Nephron (organoid): ENCODE results near the gene AXIN1.
"Not testable (repeated sequence)": the region's sequence is repeated elsewhere in the genome, so short reads cannot be mapped to it uniquely, and the experiment has no call there.

ENCODE experiments used
- H3K27ac Mint-ChIP-seq, 3 experiments: 2 replicates each; pipeline ENCODE4 v1.8.0; 2020; ENCODE audit warnings: mixed read lengths in 3 of 3, mild to moderate bottlenecking in 2 of 3, moderate library complexity in 1 of 3
- H3K27me3 Mint-ChIP-seq: 2 replicates; pipeline ENCODE4 v1.8.0; 2021; ENCODE audit warnings: low read depth, mild to moderate bottlenecking, moderate library complexity, mixed read lengths
- H3K36me3 Mint-ChIP-seq: 2 replicates; pipeline ENCODE4 v1.8.0; 2020; ENCODE audit warnings: low read depth, mixed read lengths
- H3K4me1 Mint-ChIP-seq: 2 replicates; pipeline ENCODE4 v1.8.0; 2020; ENCODE audit warnings: mixed read lengths
- H3K4me3 Mint-ChIP-seq, 3 experiments: 2 replicates each; pipeline ENCODE4 v1.8.0; 2020; ENCODE audit warnings: mild to moderate bottlenecking in 3 of 3, mixed read lengths in 3 of 3, moderate library complexity in 2 of 3
- H3K9me3 Mint-ChIP-seq: 2 replicates; pipeline ENCODE4 v1.8.0; 2020; ENCODE audit warnings: mixed read lengths
- TF ChIP-seq, protein P1 (sequence below), 3 experiments: fragments of 200-600 bp; sonication (generic); IDR thresholded peaks; one replicate each; pipeline ENCODE4 v1.5.0; 2021; ENCODE audit warnings: antibody characterized with exemption in 3 of 3; ENCODE audit not compliant: unreplicated experiment in 3 of 3

AXIN1 gene

DNA sequence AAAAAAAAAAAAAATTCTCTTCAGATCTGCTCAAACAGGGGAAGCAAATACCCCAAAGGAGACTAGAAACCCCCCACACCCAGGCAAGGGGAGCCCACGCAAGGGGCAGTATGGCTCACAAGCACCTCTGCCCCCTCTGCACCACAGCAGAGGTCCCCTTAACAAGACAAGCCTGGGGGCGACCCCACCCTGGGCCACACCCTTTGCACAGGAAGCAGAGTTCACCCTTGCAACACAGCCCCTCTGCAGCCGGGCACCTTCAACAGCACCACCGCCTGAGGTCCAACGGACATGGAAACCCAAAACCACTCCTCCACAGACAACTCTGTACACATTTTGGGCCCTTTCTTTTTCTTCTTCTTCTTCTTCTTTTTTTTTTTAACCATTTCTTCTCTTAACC lies 12.8 kb downstream of the AXIN1 start:
- H3K9me3 Mint-ChIP-seq, result no peaks in the 10 kb centered on the region
- H3K36me3 Mint-ChIP-seq, result peaks cover 29% of the 10 kb centered on the region
- TF ChIP-seq, protein P1, sequence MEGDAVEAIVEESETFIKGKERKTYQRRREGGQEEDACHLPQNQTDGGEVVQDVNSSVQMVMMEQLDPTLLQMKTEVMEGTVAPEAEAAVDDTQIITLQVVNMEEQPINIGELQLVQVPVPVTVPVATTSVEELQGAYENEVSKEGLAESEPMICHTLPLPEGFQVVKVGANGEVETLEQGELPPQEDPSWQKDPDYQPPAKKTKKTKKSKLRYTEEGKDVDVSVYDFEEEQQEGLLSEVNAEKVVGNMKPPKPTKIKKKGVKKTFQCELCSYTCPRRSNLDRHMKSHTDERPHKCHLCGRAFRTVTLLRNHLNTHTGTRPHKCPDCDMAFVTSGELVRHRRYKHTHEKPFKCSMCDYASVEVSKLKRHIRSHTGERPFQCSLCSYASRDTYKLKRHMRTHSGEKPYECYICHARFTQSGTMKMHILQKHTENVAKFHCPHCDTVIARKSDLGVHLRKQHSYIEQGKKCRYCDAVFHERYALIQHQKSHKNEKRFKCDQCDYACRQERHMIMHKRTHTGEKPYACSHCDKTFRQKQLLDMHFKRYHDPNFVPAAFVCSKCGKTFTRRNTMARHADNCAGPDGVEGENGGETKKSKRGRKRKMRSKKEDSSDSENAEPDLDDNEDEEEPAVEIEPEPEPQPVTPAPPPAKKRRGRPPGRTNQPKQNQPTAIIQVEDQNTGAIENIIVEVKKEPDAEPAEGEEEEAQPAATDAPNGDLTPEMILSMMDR (IDR thresholded peaks at IDR 0.05; ENCODE audit: unreplicated experiment in 3 of 3), result no peak
- no peak overlapping the region for H3K27ac Mint-ChIP-seq
- H3K27me3 Mint-ChIP-seq, result peaks cover 3% of the 10 kb centered on the region
- no peak overlapping the region for H3K4me3 Mint-ChIP-seq
- no peaks in the 10 kb centered on the region for H3K4me1 Mint-ChIP-seq

GRCh38 chr16:337975-338575 lies 14.4 kb downstream of the AXIN1 start:
- Mint-ChIP-seq H3K4me3 (no peak overlapping the region), H3K9me3 (no peaks in the 10 kb centered on the region), H3K4me1 (no peaks in the 10 kb centered on the region), H3K27me3 (peaks cover 1% of the 10 kb centered on the region), H3K36me3 (peaks cover 20% of the 10 kb centered on the region), H3K27ac (no peak overlapping the region)
- TF ChIP-seq, protein P1 (IDR thresholded peaks at IDR 0.05; ENCODE audit: unreplicated experiment in 3 of 3), result no peak

GRCh38 chr16:337437-337836 lies 15.1 kb downstream of the AXIN1 start:
- Mint-ChIP-seq H3K4me3 (no peak overlapping the region), H3K9me3 (no peaks in the 10 kb centered on the region), H3K36me3 (peaks cover 14% of the 10 kb centered on the region), H3K27ac (no peak overlapping the region), H3K4me1 (no peaks in the 10 kb centered on the region), H3K27me3 (no peaks in the 10 kb centered on the region)
- TF ChIP-seq, protein P1 (IDR thresholded peaks at IDR 0.05; ENCODE audit: unreplicated experiment in 3 of 3), result no peak

- peaks cover 8% of the 10 kb centered on the region for H3K4me1 Mint-ChIP-seq
- H3K27me3 Mint-ChIP-seq, result no peaks in the 10 kb centered on the region
- TF ChIP-seq, protein P1 (IDR thresholded peaks at IDR 0.05; ENCODE audit: unreplicated experiment in 3 of 3), result no peak
- H3K36me3 Mint-ChIP-seq, result peaks cover 4% of the 10 kb centered on the region
- no peaks in the 10 kb centered on the region for H3K9me3 Mint-ChIP-seq
- H3K27ac Mint-ChIP-seq, result no peak overlapping the region
- no peak overlapping the region for H3K4me3 Mint-ChIP-seq
These were observed 16.3 kb downstream of the AXIN1 start for GRCh38 chr16:336269-336668.

- H3K4me1 Mint-ChIP-seq, result peaks cover 18% of the 10 kb centered on the region
- not testable (repeated sequence) for H3K9me3 Mint-ChIP-seq, H3K27me3 Mint-ChIP-seq, H3K27ac Mint-ChIP-seq, H3K4me3 Mint-ChIP-seq, H3K36me3 Mint-ChIP-seq
These were observed 17.5 kb downstream of the AXIN1 start for GRCh38 chr16:334861-335632.

DNA sequence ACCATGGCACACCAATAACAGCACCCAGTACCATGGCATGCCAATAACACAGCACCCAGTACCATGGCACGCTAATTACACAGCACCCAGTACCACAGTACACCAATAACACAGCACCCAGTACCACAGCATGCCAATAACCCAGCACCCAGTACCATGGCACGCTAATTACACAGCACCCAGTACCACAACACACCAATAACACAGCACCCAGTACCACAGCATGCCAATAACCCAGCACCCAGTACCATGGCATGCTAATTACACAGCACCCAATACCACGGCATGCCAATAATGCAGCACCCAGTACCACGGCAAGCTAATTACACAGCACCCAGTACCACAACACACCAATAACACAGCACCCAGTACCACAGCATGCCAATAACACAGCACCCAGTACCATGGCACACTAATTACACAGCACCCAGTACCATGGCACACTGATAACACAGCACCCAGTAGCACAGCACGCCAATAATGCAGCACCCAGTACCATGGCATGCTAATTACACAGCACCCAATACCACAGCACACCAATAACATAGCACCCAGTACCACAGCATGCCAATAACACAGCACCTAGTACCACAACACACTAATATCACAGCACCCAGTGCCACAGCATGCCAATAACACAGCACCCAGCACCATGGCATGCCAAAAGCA lies 18.2 kb downstream of the AXIN1 start:
- H3K27ac Mint-ChIP-seq, result not testable (repeated sequence)

More for the DNA sequence above, 18.2 kb downstream of the AXIN1 start:
- not testable (repeated sequence) for H3K36me3 Mint-ChIP-seq, H3K4me3 Mint-ChIP-seq, H3K27me3 Mint-ChIP-seq, H3K9me3 Mint-ChIP-seq
- peaks cover 18% of the 10 kb centered on the region for H3K4me1 Mint-ChIP-seq
